Chondrocyte (in vitro differentiated cells): Measurements from ENCODE around the gene NUDT4. TPM values are rescaled to one million over a fixed set of nuclear protein-coding genes. Genes with fewer than 3 reads are reported as not detected.
A peak's percentile ranks its signal among the peaks of the same experiment; 100 is the strongest.
"Not testable (repeated sequence)": the region's sequence is repeated elsewhere in the genome, so short reads cannot be mapped to it uniquely, and the experiment has no call there.

Experiments
- DNase-seq: peaks from one replicate; pipeline ENCODE4 v3.0.0; 2021; ENCODE audit warnings: mixed read lengths, low spot score
- H3K27ac Mint-ChIP-seq: one replicate; pipeline ENCODE4 v1.8.0; 2021; ENCODE audit warnings: mild to moderate bottlenecking, moderate library complexity, mixed read lengths; ENCODE audit not compliant: unreplicated experiment
- H3K27me3 Mint-ChIP-seq: 2 replicates; pipeline ENCODE4 v1.8.0; 2021; ENCODE audit warnings: low read depth, mixed read lengths
- H3K36me3 Mint-ChIP-seq: 2 replicates; pipeline ENCODE4 v1.8.0; 2021; ENCODE audit warnings: low read depth, mixed read lengths
- H3K4me1 Mint-ChIP-seq: 2 replicates; pipeline ENCODE4 v1.8.0; 2021; ENCODE audit warnings: low read depth, mild to moderate bottlenecking, mixed read lengths
- H3K4me3 Mint-ChIP-seq: one replicate; pipeline ENCODE4 v1.8.0; 2021; ENCODE audit warnings: mild to moderate bottlenecking, moderate library complexity, mixed read lengths; ENCODE audit not compliant: unreplicated experiment
- H3K9me3 Mint-ChIP-seq: 2 replicates; pipeline ENCODE4 v1.8.0; 2021; ENCODE audit warnings: low read depth, mixed read lengths
- CTCF ChIP-seq: fragments of 200-600 bp; sonication (generic); IDR thresholded peaks from 2 replicates; pipeline ENCODE4 v1.5.0; 2021; ENCODE audit warnings: antibody characterized with exemption, mild to moderate bottlenecking, moderate library complexity
- total RNA-seq: library from RNA; stranded (reverse); gene quantifications from 3 replicates; pipeline ENCODE4 v1.2.1, GENCODE V29; 2021

NUDT4 gene
- total RNA-seq, 1 donor from 2014 or later = 69.0 TPM

DNA sequence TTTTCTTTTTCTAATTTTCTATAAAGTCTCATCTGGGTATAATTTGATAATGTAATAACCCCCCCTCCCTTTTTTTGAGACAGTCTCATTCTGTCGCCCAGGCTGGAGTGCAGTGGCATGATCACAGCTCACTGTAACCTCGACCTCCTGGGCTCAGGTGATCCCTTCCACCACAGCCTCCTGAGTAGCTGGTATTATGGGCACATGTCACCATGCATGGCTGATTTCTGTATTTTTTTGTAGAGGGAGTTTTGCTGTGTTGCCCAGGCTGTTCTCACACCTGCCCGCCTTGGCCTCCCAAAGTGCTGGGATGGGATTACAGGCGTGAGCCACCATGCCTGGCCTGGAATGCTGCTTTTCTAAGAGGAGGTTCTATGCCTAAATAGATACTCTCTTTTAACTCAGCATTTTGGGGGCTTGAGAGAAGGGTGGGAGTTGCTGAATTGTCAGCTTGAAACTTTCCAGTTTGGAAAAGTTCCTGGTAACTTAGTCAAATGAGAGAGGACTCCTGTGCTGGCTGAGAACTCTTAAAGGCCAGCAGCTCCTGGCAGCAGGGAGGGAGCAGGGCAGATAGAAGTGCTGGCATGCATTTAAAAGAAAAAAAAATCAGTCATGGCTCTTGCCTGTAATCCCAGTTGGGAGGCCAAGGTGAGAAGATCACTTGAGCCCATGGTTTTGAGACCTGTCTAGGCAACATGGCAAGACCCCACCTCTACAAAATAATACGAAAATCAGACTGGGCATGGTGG is 13.0 kb downstream of the NUDT4 start:
- no peak overlapping the region for H3K4me3 Mint-ChIP-seq
- no peak for TF ChIP-seq CTCF
- H3K27ac Mint-ChIP-seq = peak overlapping the region; percentile 45
- H3K4me1 Mint-ChIP-seq = peaks cover 34% of the 10 kb centered on the region
- no peaks in the 10 kb centered on the region for H3K36me3 Mint-ChIP-seq
- no peaks in the 10 kb centered on the region for H3K27me3 Mint-ChIP-seq
- H3K9me3 Mint-ChIP-seq = no peaks in the 10 kb centered on the region
- DNase-seq = no peak

DNA sequence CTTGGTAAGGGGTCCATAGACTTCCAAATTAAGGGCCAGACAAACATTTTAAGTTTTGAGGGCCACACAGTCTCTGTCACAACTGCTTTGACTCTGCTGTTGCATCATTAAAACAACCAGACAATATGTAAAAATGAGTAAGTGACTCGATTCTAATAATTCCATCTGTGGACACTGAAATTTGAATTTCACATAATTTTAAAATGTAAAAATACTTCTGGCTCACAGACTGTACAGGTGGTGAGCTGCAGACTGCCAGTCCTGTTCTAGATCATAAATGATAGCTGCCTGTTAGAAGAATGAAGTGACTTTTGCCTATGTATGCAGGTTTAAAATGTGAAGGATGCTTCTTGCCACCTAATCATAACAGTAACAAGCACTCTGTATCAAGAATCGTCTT is 15.7 kb downstream of the NUDT4 start:
- Mint-ChIP-seq H3K4me1 (peaks cover 22% of the 10 kb centered on the region), H3K27ac (no peak overlapping the region), H3K9me3 (no peaks in the 10 kb centered on the region), H3K36me3 (peaks cover 1% of the 10 kb centered on the region), H3K4me3 (no peak overlapping the region), H3K27me3 (no peaks in the 10 kb centered on the region)
- TF ChIP-seq CTCF = no peak
- DNase-seq = no peak

DNA sequence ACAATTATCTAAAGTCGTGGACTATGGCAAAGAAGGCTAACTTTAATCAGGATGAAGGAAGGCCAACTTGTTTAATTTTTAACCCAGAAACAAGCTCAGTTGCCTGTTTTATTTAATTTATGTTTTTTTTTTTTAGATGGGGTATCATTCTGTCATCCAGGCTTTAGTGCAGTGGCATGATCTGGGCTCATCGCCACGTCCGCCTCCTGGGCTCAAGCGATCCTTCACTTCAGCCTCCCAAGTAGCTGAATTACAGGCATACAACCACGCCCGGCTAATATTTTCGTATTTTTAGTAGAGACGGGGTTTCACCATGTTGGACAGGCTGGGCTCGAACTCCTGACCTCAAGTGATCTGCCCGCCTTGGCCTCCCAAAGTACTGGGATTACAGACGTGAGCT is 19.7 kb downstream of the NUDT4 start:
- Mint-ChIP-seq H3K4me1 (peaks cover 6% of the 10 kb centered on the region), H3K27ac (no peak overlapping the region), H3K4me3 (no peak overlapping the region), H3K36me3 (peaks cover 5% of the 10 kb centered on the region), H3K27me3 (no peaks in the 10 kb centered on the region), H3K9me3 (no peaks in the 10 kb centered on the region)
- TF ChIP-seq CTCF = no peak
- no peak for DNase-seq

DNA sequence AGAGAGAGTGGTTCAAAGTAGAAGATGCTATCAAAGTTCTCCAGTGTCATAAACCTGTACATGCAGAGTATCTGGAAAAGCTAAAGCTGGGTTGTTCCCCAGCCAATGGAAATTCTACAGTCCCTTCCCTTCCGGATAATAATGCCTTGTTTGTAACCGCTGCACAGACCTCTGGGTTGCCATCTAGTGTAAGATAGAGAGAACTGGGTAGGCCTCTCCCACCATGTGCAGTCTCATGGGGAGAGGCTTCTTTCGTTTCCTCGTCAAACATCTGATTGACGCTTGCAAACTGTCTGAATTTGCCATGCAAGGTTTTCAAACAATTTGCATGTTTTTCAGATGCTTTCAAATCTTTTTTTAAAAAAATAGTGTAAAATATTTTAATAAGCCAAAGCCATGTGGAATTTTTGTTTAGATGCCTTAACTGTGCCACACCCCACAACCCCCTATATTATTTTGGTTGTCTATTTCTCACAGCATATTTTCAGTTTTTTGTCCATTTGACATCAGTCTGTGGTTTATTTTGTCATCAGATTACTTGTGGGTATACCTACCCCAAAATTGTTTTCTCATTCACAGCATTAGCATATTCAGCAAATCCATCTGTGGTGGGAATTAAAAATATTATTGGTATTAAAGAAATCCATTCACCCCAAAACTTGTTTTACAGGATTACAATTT is 21.6 kb downstream of the NUDT4 start:
- peaks cover 13% of the 10 kb centered on the region for H3K36me3 Mint-ChIP-seq
- H3K4me1 Mint-ChIP-seq, H3K4me3 Mint-ChIP-seq, H3K9me3 Mint-ChIP-seq, H3K27me3 Mint-ChIP-seq, DNase-seq, H3K27ac Mint-ChIP-seq: not testable (repeated sequence)
- peak; percentile 16 for TF ChIP-seq CTCF

DNA sequence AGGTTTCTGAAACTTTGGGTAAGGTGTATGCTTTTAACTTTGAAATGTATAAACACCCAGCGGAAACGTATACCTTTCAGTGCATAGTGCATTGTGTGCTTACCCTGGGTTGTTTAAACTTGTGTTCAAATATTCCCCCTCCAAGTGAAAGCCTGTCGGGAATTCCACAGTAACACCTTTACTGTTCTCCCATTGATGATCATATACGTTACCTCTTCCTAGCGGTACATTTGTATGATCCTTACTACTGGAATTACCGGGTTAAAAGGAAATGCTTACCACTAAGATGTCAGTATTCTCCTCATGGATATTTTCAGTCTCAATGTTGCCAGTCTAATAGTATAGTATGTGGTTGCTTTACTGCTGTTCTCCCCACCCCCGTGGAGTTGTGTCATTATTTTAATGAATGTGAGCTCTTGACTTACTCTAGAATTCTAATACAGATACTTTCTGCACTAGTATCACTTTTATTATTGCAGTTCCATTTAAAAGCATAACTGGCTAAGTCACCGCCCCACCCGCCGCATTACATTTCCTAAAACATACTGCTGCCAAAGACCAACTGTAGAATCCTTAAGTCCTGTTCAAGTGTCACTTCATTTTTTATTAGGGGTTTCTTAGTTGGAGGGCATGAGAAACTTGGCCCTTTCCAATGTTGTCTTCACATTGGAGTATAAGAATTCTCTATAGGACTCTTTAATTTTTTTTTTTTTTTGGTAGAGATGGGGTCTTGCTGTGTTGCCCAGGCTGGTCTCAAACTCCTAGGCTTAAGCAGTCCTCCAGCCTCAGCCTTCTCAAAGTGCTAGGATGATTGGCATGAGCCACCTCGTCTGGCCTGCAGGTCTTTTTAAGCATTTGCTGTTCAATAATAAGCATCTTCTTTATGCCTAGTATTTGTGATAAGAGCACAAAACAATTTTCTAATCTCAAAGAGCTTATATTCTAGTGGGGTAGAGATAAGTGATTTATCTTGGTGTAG is 24.9 kb downstream of the NUDT4 start:
- H3K4me3 Mint-ChIP-seq = no peak overlapping the region
- no peaks in the 10 kb centered on the region for H3K27me3 Mint-ChIP-seq
- TF ChIP-seq CTCF = no peak
- peak overlapping the region; percentile 2 for H3K27ac Mint-ChIP-seq
- peaks cover 13% of the 10 kb centered on the region for H3K36me3 Mint-ChIP-seq
- H3K9me3 Mint-ChIP-seq = no peaks in the 10 kb centered on the region
- H3K4me1 Mint-ChIP-seq = peaks cover 2% of the 10 kb centered on the region
- no peak for DNase-seq
